HL-60 (cell line): ENCODE measurements around the gene CUL4A.

Experiments
- GABPA ChIP-seq: IDR thresholded peaks from 2 replicates; pipeline ENCODE4 v1.6.1; 2012; ENCODE audit warnings: low read depth
- POLR2AphosphoS5 ChIP-seq: IDR thresholded peaks from 2 replicates; pipeline ENCODE4 v1.6.1; 2012; ENCODE audit warnings: low read depth
- REST ChIP-seq: IDR thresholded peaks from 2 replicates; pipeline ENCODE4 v1.6.1; 2012; ENCODE audit warnings: low read depth; ENCODE audit not compliant: insufficient replicate concordance
- SPI1 ChIP-seq: IDR thresholded peaks from 2 replicates; pipeline ENCODE4 v1.6.1; 2012; ENCODE audit warnings: low read depth, mild to moderate bottlenecking, borderline replicate concordance
- TF ChIP-seq, protein P1 (sequence below): IDR thresholded peaks from one replicate; pipeline ENCODE4 v1.5.1; 2011; ENCODE audit warnings: low read length, control low read depth, inconsistent platforms; ENCODE audit not compliant: insufficient read depth

- TF ChIP-seq, protein P1, sequence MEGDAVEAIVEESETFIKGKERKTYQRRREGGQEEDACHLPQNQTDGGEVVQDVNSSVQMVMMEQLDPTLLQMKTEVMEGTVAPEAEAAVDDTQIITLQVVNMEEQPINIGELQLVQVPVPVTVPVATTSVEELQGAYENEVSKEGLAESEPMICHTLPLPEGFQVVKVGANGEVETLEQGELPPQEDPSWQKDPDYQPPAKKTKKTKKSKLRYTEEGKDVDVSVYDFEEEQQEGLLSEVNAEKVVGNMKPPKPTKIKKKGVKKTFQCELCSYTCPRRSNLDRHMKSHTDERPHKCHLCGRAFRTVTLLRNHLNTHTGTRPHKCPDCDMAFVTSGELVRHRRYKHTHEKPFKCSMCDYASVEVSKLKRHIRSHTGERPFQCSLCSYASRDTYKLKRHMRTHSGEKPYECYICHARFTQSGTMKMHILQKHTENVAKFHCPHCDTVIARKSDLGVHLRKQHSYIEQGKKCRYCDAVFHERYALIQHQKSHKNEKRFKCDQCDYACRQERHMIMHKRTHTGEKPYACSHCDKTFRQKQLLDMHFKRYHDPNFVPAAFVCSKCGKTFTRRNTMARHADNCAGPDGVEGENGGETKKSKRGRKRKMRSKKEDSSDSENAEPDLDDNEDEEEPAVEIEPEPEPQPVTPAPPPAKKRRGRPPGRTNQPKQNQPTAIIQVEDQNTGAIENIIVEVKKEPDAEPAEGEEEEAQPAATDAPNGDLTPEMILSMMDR, result no peak
- TF ChIP-seq REST (no peak), GABPA (no peak), POLR2AphosphoS5 (no peak), SPI1 (no peak)
Measured at GRCh38 chr13:113239357-113239756, 29.9 kb downstream of the CUL4A start.
